Measurements from ENCODE around the gene OR6B1. TPM values are rescaled to one million over a fixed set of nuclear protein-coding genes. Genes with fewer than 3 reads are reported as not detected.
"Not testable (repeated sequence)": the region's sequence is repeated elsewhere in the genome, so short reads cannot be mapped to it uniquely, and the experiment has no call there.

Gene OR6B1
- total RNA-seq, 1 donor, result not detected

DNA sequence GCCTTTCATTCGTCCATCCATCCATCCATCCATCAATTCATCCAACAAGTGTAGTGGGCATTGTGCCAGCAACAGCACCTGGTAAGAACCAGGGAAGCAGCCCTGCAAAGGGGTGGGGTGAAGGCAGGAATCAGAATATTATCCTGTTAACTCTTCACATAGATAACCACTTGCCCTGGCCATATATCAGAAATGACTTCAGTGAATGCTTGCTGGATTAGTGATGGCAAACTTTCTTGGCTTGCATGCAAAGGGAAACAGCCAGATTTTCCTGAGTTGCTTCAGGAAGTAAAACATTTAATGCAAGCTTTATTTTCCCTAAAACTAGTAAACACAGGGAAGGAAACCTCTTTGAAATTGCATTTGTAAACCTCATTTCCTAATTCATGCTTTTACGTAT lies 49.4 kb downstream of the OR6B1 start:
- no peak for DNase-seq (ENCODE audit: low read depth)
- no peak overlapping the region for H3K4me3 ChIP-seq (ENCODE audit: low read depth, low read length)
- TF ChIP-seq, protein P1, sequence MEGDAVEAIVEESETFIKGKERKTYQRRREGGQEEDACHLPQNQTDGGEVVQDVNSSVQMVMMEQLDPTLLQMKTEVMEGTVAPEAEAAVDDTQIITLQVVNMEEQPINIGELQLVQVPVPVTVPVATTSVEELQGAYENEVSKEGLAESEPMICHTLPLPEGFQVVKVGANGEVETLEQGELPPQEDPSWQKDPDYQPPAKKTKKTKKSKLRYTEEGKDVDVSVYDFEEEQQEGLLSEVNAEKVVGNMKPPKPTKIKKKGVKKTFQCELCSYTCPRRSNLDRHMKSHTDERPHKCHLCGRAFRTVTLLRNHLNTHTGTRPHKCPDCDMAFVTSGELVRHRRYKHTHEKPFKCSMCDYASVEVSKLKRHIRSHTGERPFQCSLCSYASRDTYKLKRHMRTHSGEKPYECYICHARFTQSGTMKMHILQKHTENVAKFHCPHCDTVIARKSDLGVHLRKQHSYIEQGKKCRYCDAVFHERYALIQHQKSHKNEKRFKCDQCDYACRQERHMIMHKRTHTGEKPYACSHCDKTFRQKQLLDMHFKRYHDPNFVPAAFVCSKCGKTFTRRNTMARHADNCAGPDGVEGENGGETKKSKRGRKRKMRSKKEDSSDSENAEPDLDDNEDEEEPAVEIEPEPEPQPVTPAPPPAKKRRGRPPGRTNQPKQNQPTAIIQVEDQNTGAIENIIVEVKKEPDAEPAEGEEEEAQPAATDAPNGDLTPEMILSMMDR (IDR thresholded peaks at IDR 0.05; ENCODE audit: insufficient read depth, low read depth, low read length), result no peak

DNA sequence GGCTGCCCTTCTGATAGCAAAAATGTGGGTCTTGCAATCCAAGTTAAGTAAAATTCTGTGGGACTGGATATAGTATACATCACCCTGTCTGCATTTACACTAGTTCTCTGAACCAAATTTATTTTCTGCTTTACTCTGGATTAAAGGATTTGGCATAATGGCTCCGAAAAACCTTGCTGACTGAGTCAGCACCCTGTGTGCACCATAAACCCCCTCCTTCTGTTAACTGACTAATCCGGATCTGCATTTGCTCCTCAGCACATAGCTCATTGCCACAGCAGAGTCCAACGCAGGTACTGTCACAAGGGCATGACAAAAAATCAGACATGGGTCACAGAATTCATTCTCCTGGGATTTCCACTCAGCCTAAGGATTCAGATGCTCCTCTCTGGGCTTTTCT lies 50.0 kb downstream of the OR6B1 start:
- DNase-seq (ENCODE audit: low read depth), result peak; percentile 89
- H3K4me3 ChIP-seq (ENCODE audit: low read depth, low read length), result no peak overlapping the region
- TF ChIP-seq, protein P1 (IDR thresholded peaks at IDR 0.05; ENCODE audit: insufficient read depth, low read depth, low read length), result no peak

DNA sequence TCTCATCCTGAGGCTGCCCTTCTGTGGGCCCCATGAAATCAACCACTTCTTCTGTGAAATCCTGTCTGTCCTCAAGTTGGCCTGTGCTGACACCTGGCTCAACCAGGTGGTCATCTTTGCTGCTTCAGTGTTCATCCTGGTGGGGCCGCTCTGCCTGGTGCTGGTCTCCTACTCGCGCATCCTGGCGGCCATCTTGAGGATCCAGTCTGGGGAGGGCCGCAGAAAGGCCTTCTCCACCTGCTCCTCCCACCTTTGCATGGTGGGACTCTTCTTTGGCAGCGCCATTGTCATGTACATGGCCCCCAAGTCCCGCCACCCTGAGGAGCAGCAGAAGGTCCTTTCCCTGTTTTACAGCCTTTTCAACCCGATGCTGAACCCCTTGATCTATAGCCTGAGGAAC lies 50.8 kb downstream of the OR6B1 start:
- H3K4me3 ChIP-seq (ENCODE audit: low read depth, low read length); DNase-seq (ENCODE audit: low read depth): not testable (repeated sequence)

DNA sequence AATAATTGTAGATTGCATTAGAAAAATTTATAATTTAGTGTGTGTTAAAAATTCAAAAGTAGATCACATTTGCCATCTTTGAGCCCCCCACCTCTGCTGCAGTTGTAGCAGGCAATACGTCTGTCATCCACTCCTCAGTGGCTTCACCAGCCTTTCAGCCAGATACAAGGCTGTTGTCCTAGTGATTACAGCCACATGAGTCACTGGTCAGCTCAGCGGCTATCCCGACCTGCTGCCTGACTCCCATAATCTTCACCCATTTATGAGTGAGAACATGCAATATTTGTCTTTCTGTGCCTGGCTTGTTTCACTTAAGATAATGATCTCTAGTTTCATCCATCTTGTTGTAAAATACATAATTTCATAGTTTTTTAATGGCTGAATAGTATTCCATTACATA lies 57.8 kb downstream of the OR6B1 start:
- H3K4me3 ChIP-seq (ENCODE audit: low read depth, low read length), result no peak overlapping the region
- TF ChIP-seq, protein P1 (IDR thresholded peaks at IDR 0.05; ENCODE audit: insufficient read depth, low read depth, low read length), result no peak
- DNase-seq (ENCODE audit: low read depth), result peak; percentile 79

Other genes with a start within 250 kb of the OR6B1 start
- 0.32 and 0.43 TPM in 2 replicates for gene CTAGE6, start 242.6 kb upstream of the OR6B1 start, total RNA-seq
- 66.7 and 95.4 TPM in 2 replicates for gene TCAF1, start 98.1 kb upstream of the OR6B1 start, total RNA-seq
- gene OR2F2, start 65.1 kb upstream of the OR6B1 start, total RNA-seq, result not detected in 2 replicates
- not detected in 2 replicates for gene OR2F1, start 45.5 kb upstream of the OR6B1 start, total RNA-seq
- gene OR2A5, start 48.6 kb downstream of the OR6B1 start, total RNA-seq, result not detected in 2 replicates
- gene OR2A25, start 69.5 kb downstream of the OR6B1 start, total RNA-seq, result not detected in 2 replicates
- not detected in 2 replicates for gene OR2A12, start 86.0 kb downstream of the OR6B1 start, total RNA-seq
- gene OR2A2, start 109.3 kb downstream of the OR6B1 start, total RNA-seq, result not detected in 2 replicates
- not detected in 2 replicates for gene OR2A14, start 122.9 kb downstream of the OR6B1 start, total RNA-seq
- gene CTAGE4, start 183.1 kb downstream of the OR6B1 start, total RNA-seq, result 0.32 and 0.43 TPM in 2 replicates
- gene ARHGEF35, start 195.5 kb downstream of the OR6B1 start, total RNA-seq, result 0.97 and 3.0 TPM in 2 replicates
- under 0.01 TPM in 2 replicates for gene OR2A42, start 239.3 kb downstream of the OR6B1 start, total RNA-seq

Measured in fibroblast of villous mesenchyme (primary cell).